Bladder microvascular endothelial cell (primary cell): ENCODE results near the gene MMP26. TPM values are rescaled to one million over a fixed set of nuclear protein-coding genes. Genes with fewer than 3 reads are reported as not detected.

ENCODE experiments used
- total RNA-seq: library from RNA; depleted of rRNA; stranded (reverse); fragments of >200 nt; gene quantifications from 2 replicates; pipeline ENCODE4 v1.2.3, GENCODE V29; 2014

Gene MMP26
- total RNA-seq, result not detected in 2 replicates

GRCh38 chr11:4704054-4704789 is at the start of gene MMP26:
Gene MMP26 (plus strand): TSS chr11:4704784.

GRCh38 chr11:4697585-4697984 is 7.0 kb upstream of the MMP26 start, which contains the start of gene OR51E2:
Gene OR51E2 (minus strand): TSS chr11:4697853. CDS start chr11:4682711, 15,142 bp downstream.

Other genes with a start within 250 kb of the MMP26 start
- gene OR52K1, start 222.1 kb upstream of the MMP26 start, total RNA-seq, result not detected in 2 replicates
- not detected in 2 replicates for gene OR52M1, start 159.6 kb upstream of the MMP26 start, total RNA-seq
- gene OR52I2, start 123.0 kb upstream of the MMP26 start, total RNA-seq, result not detected in 2 replicates
- gene OR52I1, start 110.7 kb upstream of the MMP26 start, total RNA-seq, result not detected in 2 replicates
- 8.3 and 12.3 TPM in 2 replicates for gene TRIM68, start 96.6 kb upstream of the MMP26 start, total RNA-seq
- not detected in 2 replicates for gene OR51D1, start 67.3 kb upstream of the MMP26 start, total RNA-seq
- not detected in 2 replicates for gene OR51E1, start 60.8 kb upstream of the MMP26 start, total RNA-seq
- not detected in 2 replicates for gene OR51E2, start 6.9 kb upstream of the MMP26 start, total RNA-seq
- not detected in 2 replicates for gene OR51F1, start 65.2 kb downstream of the MMP26 start, total RNA-seq
- gene OR52R1, start 99.6 kb downstream of the MMP26 start, total RNA-seq, result not detected in 2 replicates
- gene OR51F2, start 116.5 kb downstream of the MMP26 start, total RNA-seq, result not detected in 2 replicates
- gene OR51S1, start 144.4 kb downstream of the MMP26 start, total RNA-seq, result not detected in 2 replicates
- gene OR51T1, start 177.1 kb downstream of the MMP26 start, total RNA-seq, result not detected in 2 replicates
- not detected in 2 replicates for gene OR51A7, start 199.0 kb downstream of the MMP26 start, total RNA-seq
- not detected in 2 replicates for gene OR51G2, start 214.6 kb downstream of the MMP26 start, total RNA-seq
- not detected in 2 replicates for gene OR51G1, start 219.6 kb downstream of the MMP26 start, total RNA-seq
- gene OR51A4, start 242.8 kb downstream of the MMP26 start, total RNA-seq, result not detected in 2 replicates